Fibroblast of skin of left biceps (primary cell): ENCODE measurements around the gene EXOC3L4.

Source experiments
- DNase-seq, 2 experiments: peaks; one replicate each; pipeline ENCODE4 v3.0.0-alpha.2; 2013; ENCODE audit warnings: low read depth in 2 of 2

EXOC3L4 gene

GRCh38 chr14:103121121-103121845 lies 26.8 kb downstream of the EXOC3L4 start:
- no peak for DNase-seq

- DNase-seq, result peak; percentile 66 to 73
Observed at GRCh38 chr14:103121846-103122584, 27.5 kb downstream of the EXOC3L4 start.

GRCh38 chr14:103122585-103122946 lies 28.0 kb downstream of the EXOC3L4 start:
- no peak for DNase-seq

GRCh38 chr14:103122947-103123633 lies 28.6 kb downstream of the EXOC3L4 start, which contains the start of gene TNFAIP2:
Gene TNFAIP2, plus strand, starts transcription at chr14:103123461. Its CDS starts 2,997 bp downstream, at chr14:103126458.
- no peak for DNase-seq

- no peak for DNase-seq
Observed at GRCh38 chr14:103123634-103124500, 29.3 kb downstream of the EXOC3L4 start.

- DNase-seq, result no peak
Observed at GRCh38 chr14:103124501-103125001, 30.0 kb downstream of the EXOC3L4 start.

GRCh38 chr14:103125098-103126070 lies 30.9 kb downstream of the EXOC3L4 start:
- DNase-seq, result no peak

- no peak for DNase-seq
Observed at GRCh38 chr14:103126088-103126872, 31.8 kb downstream of the EXOC3L4 start.

GRCh38 chr14:103126873-103127304 lies 32.4 kb downstream of the EXOC3L4 start:
- no peak for DNase-seq

GRCh38 chr14:103127356-103127755 lies 32.8 kb downstream of the EXOC3L4 start:
- DNase-seq, result no peak

GRCh38 chr14:103127861-103128598 lies 33.5 kb downstream of the EXOC3L4 start:
- no peak for DNase-seq

- no peak for DNase-seq
Observed at GRCh38 chr14:103128631-103129300, 34.2 kb downstream of the EXOC3L4 start.

- no peak for DNase-seq
Observed at GRCh38 chr14:103129301-103130016, 34.9 kb downstream of the EXOC3L4 start.

GRCh38 chr14:103130017-103130764 lies 35.7 kb downstream of the EXOC3L4 start:
- DNase-seq, result no peak

GRCh38 chr14:103130965-103131364 lies 36.4 kb downstream of the EXOC3L4 start:
- no peak for DNase-seq

GRCh38 chr14:103131580-103131979 lies 37.1 kb downstream of the EXOC3L4 start:
- no peak for DNase-seq
